Measurements from ENCODE around the gene CFAP300.

Gene CFAP300

GRCh38 chr11:102047305-102047924 lies at the start of gene CFAP300:
Gene CFAP300, plus strand, starts transcription at chr11:102047437. Its CDS starts 34 bp downstream, at chr11:102047471.
- DNase-seq (ENCODE audit: low read depth, low spot score), result peak; percentile 2

- no peak for DNase-seq (ENCODE audit: low read depth, low spot score)
Measured at GRCh38 chr11:102001657-102002338, 45.4 kb upstream of the CFAP300 start.

- no peak for DNase-seq (ENCODE audit: low read depth, low spot score)
Measured at GRCh38 chr11:102004220-102004619, 43.0 kb upstream of the CFAP300 start.

GRCh38 chr11:102005306-102005705 lies 41.9 kb upstream of the CFAP300 start:
- no peak for DNase-seq (ENCODE audit: low read depth, low spot score)

- no peak for DNase-seq (ENCODE audit: low read depth, low spot score)
Measured at GRCh38 chr11:102006835-102007566, 40.2 kb upstream of the CFAP300 start.

GRCh38 chr11:102007567-102008437 lies 39.4 kb upstream of the CFAP300 start:
- no peak for DNase-seq (ENCODE audit: low read depth, low spot score)

- DNase-seq (ENCODE audit: low read depth, low spot score), result peak; percentile 25
Measured at GRCh38 chr11:102010776-102011494, 36.3 kb upstream of the CFAP300 start.

- no peak for DNase-seq (ENCODE audit: low read depth, low spot score)
Measured at GRCh38 chr11:102012946-102013345, 34.3 kb upstream of the CFAP300 start.

- no peak for DNase-seq (ENCODE audit: low read depth, low spot score)
Measured at GRCh38 chr11:102014756-102015155, 32.5 kb upstream of the CFAP300 start.

- no peak for DNase-seq (ENCODE audit: low read depth, low spot score)
Measured at GRCh38 chr11:102017026-102017425, 30.2 kb upstream of the CFAP300 start.

- DNase-seq (ENCODE audit: low read depth, low spot score), result no peak
Measured at GRCh38 chr11:102026217-102026616, 21.0 kb upstream of the CFAP300 start.

- no peak for DNase-seq (ENCODE audit: low read depth, low spot score)
Measured at GRCh38 chr11:102026959-102027358, 20.3 kb upstream of the CFAP300 start.

GRCh38 chr11:102036757-102037156 lies 10.5 kb upstream of the CFAP300 start:
- DNase-seq (ENCODE audit: low read depth, low spot score), result no peak

GRCh38 chr11:102046841-102047240 lies 396 bp upstream of the CFAP300 start:
- no peak for DNase-seq (ENCODE audit: low read depth, low spot score)

- DNase-seq (ENCODE audit: low read depth, low spot score), result no peak
Measured at GRCh38 chr11:102050927-102051575, 3.8 kb downstream of the CFAP300 start.

- no peak for DNase-seq (ENCODE audit: low read depth, low spot score)
Measured at GRCh38 chr11:102061276-102061675, 14.0 kb downstream of the CFAP300 start.

GRCh38 chr11:102062106-102062505 lies 14.9 kb downstream of the CFAP300 start:
- no peak for DNase-seq (ENCODE audit: low read depth, low spot score)

- DNase-seq (ENCODE audit: low read depth, low spot score), result no peak
Measured at GRCh38 chr11:102064316-102064715, 17.1 kb downstream of the CFAP300 start.

- DNase-seq (ENCODE audit: low read depth, low spot score), result no peak
Measured at GRCh38 chr11:102070766-102071165, 23.5 kb downstream of the CFAP300 start.
